NCI-H187 (cell line): Measurements from ENCODE around the gene RASA3.
"Not testable (repeated sequence)": the region's sequence is repeated elsewhere in the genome, so short reads cannot be mapped to it uniquely, and the experiment has no call there.

Experiments used
- DNase-seq, 2 experiments: peaks; one replicate each; lab custom pipeline; 2025; lab: John Stamatoyannopoulos, UW

The RASA3 gene

GRCh38 chr13:114142640-114143490, 10.4 kb upstream of the RASA3 start:
- DNase-seq = peak; percentile 84 to 88

DNA sequence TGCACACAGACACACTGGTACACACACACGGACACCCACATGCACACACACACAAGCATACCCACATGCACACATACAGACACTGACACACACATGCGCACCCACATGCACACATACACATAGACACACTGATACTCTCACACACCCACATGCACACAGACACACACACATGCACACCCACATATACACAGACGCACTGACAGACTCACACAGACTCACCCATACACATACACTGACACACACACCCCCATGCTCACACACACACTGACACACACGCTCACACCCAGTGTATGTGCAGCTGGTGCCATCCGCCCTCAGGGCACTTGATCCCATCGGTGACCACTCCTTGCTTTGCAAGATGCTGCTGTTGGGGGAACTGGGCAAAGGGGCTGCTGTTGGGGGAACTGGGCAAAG, 9.7 kb upstream of the RASA3 start:
- no peak for DNase-seq

- DNase-seq = no peak
Measured at GRCh38 chr13:114141261-114141996, 9.0 kb upstream of the RASA3 start.

GRCh38 chr13:114140906-114141250, 8.5 kb upstream of the RASA3 start:
- no peak for DNase-seq

DNA sequence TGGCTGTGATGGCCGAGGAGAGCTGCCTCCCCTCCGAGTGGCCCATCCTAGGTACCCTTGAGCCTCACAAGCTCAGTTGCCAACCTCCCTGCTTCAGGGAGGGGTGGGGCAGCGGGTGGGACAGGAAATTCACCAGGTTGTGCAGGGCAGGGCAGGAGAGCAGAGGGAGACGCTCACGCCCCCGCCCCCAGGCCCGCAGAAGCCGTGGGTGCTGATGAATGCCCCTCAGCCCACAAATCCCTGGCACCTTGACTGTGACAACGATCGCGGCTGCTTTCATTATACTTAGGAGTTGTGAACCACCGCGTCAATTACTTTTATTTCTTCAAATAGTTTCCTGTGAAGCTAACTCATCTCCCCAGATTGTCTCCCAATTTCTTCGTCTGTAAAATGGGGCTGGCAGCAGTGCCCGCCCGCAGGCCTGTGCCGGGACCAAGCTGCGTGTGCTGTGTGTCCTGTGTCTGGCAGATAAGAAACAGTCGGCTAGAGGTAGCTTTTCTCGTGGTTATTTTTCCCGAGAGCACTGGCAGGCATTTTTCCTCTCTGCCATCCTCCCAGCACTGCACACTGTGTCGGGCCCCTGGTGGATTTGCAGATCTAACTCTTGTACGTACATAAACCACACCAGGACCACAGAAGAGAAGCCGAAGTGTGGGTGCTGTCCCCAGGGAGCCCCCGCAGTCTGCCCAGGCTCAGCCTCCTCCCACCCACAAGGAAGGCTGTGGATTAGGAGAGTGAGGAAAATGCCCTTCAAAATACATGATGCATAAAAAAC, 7.9 kb upstream of the RASA3 start:
- DNase-seq = no peak

- no peak for DNase-seq
Measured at GRCh38 chr13:114136576-114136975, 4.2 kb upstream of the RASA3 start.

GRCh38 chr13:114135731-114136171, 3.3 kb upstream of the RASA3 start:
- DNase-seq = no peak

DNA sequence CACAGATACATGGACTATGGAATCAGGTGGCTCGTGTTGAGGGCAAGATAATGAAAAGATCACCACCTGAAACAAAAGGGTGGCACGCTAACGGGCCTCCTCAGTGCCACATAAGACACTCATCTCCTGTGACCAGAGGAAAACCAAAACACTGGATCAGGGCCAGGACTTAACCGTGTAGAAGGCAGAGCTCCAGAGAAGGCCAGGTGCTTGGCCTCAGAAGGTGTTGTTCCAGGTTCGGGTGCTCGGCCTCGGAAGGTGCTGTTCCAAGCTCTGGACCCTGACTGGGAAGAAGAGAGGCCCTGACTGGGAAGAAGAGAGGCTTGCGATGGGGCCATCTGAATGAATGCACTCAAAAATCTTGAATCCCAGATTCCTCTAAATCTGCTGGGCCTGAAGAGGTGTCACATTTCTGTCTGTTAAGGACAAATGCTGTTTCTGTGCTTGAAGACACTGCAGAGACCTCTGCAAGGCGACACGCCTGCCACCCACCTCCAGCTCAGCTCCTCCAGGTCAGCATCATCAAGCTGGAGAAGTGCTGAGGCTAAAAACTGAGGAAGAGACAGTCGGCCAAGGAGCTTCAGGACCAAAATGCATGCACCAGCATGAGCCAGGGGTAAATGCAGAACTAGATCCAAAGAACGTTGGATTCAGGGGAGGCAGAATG, 2.7 kb upstream of the RASA3 start:
- DNase-seq = no peak

- DNase-seq = no peak
Measured at GRCh38 chr13:114134111-114134943, 1.9 kb upstream of the RASA3 start.

GRCh38 chr13:114133552-114133951, 1.1 kb upstream of the RASA3 start:
- DNase-seq = not testable (repeated sequence)

- DNase-seq = not testable (repeated sequence)
Measured at GRCh38 chr13:114133126-114133525, 703 bp upstream of the RASA3 start.

- no peak for DNase-seq
Measured at GRCh38 chr13:114131583-114132418, 622 bp downstream of the RASA3 start.

GRCh38 chr13:114130837-114131582, 1.4 kb downstream of the RASA3 start:
- DNase-seq = peak; percentile 70 to 85

GRCh38 chr13:114130131-114130836, 2.1 kb downstream of the RASA3 start:
- DNase-seq = no peak

- DNase-seq = no peak
Measured at GRCh38 chr13:114129649-114130062, 2.8 kb downstream of the RASA3 start.

DNA sequence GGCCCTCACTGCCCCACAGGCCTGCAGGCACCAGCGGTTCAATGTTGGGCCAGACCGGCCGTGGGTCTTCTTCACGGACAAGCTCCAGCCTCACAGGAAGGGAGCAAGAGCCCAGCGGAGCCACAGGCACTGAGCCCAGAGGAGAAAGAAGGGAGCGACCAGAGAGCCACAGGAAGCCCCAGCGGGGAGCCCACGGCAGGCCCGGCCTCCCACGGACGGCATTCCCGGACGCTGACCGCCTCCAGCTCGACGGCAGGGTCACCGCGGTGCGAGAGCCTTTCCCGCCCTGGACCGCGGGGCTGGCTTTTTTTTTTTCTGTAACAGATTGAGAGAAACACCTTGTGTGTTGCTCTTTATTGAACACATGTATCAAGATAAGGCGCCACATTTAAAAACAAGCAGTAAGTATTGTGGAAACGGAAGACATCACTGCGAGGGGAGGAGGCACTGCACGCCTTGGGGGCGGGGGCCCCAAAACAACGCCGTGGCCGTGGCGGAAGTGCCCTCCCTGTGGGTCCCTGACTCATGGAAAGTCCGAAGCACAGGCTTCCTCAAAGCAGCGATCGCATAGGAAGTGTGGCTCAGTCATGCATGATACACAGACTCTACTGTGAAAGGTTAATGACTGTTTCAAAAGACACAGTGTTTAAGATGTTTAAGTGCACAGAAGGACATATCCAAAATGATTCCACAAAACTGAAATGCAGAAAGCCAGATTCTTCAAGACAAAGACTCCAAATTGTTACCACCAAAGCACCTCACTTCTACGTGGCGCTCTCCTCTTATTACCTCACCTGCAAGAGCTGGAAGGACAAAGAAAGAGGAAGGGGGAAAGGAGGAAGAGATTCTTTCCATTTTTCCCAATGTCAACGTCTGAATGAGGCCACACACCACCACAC, 3.5 kb downstream of the RASA3 start:
- DNase-seq = no peak

- no peak for DNase-seq
Measured at GRCh38 chr13:114128348-114128623, 4.1 kb downstream of the RASA3 start.
